GM19351 (cell line): ENCODE data around the gene SKI.
A peak's percentile ranks its signal among the peaks of the same experiment; 100 is the strongest.
"Not testable (repeated sequence)": the region's sequence is repeated elsewhere in the genome, so short reads cannot be mapped to it uniquely, and the experiment has no call there.

Source experiments
- ATAC-seq: cut with Tn5 transposase; IDR thresholded peaks from one replicate; pipeline ENCODE4 v1.9.1; 2021; ENCODE audit warnings: mild to moderate bottlenecking, moderate library complexity; ENCODE audit not compliant: unreplicated experiment

The SKI gene

DNA sequence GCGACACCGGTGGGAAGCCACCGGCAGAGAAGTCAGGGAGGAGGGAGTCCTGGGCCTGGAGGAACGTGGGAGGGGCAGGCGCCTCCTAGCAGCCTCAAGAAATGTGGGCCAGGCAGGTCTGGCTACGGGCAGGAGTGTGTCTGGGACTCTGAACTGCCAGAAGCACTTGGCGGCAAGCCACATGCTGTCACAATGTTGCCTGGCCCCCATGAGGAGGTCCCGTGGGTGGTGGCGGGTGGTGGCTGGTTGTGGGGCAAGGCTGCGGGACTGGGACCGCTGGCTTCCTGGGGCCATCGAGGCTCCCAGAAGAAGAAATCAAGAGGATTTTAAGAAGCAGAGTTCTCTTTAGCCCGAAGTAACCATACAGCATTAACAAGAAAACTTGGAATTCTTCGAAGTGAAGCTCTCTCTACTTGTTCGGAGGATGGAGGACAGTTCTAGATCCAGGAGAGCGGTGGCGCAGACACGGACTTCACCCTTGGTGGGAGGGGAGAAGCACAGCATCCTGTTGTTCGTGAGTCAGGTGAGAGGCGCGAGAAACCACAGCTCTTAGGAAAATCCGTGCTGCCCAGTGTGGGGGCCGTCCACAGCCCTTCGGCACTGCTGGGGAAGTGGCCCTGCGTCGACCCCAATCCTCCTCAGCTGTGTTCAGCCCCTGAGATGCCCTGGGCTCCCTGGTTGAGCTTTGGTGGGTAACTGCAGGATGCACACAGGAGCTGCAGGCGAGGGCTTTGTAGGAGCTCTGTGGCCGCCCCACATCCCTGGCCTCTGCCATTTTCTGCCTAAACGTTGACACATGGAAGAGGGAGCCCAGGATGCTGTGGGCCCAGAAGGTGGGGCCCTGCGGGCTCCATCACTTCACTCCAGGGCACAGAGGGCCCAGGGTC is 12.4 kb downstream of the SKI start:
- no peak for ATAC-seq

DNA sequence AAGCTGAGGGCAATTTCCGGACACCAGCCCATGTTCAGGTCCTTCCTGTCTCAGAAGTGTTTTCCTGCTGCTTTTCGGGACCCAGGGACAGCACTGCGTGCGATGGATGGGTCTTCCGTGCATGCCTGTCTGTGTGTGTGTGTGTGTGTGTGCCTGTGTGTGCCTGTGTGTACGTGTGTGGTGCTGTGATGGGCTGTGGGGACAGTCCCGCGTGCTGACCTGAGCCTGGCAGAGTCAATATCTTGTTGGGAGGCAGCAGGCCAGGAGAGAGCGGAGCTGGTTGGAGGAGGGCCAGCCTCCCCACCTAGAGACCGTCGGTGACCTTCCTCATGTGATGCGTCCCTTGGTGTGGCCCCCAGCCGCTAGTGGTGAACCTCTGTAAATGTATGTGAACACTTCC is 13.7 kb downstream of the SKI start:
- ATAC-seq, result no peak

DNA sequence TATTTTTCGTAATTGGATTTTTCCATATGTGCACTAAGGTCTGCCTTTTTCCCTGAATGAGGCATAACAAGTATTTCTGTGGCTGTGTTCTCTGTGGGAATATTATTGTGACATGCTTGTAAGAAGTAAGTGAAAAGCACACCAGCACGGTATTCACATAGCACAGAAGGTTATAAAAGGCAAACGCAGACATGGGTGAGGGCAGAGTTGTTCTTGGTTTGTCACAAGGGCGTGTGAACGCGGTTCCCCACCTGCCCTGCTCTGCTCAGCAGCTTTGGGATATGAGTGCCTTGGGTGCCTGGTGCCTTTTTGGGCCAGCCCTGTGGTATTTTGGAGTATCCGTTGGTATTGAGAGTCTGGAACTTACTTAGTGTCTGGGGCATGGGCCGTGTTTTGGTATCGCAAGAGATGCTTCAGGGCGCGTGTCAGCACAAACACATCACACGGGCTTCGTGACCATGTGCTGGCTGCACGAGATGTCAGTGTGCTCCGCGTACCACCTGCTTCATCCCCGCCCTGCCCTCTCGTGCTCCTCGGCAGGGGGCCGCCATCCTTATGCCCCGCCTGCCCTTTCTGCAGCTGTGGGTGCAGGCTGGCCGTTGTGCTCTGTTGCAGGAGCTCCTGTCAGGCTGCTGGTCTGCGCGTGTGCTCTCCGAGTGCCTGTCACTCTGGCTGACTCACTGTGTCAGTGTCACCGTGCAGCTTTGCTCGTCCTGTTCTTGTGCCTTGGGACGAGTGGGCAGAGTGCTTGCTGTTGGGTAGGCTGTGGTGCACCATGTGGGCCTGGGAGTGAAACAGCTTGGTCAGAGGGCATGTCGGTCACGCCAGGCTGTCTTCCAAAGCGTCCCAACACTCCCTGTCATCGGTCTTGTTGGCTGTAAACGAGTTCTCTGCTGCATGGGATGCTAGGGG is 15.0 kb downstream of the SKI start:
- no peak for ATAC-seq

DNA sequence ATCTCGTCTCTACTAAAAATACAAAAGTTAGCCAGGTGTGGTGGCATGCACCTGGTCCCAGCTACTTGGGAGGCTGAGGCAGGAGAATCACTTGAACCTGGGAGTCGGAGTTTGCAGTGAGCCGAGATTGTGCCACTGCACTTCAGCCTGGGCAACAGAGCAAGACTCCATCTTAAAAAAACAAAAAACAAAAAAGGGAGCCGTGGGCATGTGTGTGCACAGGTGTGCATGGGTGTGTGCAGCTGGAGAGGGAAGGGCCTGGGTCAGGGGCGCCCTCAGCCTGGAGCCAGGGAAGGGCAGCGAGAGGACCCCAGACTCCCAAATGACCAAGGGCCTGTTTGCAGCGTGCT is 18.9 kb downstream of the SKI start:
- ATAC-seq, result not testable (repeated sequence)

DNA sequence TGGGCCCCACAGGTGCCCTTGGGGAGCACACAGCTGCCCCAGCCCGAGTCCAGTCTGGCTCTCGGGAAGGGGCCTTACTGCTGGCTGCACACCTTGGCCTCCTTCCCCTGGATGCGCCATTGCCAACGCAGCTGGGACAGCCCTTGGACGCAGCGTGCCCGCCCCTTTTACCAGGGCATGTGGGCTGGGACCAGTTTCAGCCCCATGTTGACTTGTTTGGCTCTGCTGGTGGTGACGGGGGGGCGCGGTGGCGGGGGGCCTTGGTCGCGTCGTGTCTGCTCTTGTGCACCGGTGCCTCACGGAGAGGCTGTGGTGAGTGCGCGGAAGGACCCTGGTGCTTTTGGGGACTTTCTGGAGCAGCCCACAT is 19.6 kb downstream of the SKI start:
- ATAC-seq, result no peak

DNA sequence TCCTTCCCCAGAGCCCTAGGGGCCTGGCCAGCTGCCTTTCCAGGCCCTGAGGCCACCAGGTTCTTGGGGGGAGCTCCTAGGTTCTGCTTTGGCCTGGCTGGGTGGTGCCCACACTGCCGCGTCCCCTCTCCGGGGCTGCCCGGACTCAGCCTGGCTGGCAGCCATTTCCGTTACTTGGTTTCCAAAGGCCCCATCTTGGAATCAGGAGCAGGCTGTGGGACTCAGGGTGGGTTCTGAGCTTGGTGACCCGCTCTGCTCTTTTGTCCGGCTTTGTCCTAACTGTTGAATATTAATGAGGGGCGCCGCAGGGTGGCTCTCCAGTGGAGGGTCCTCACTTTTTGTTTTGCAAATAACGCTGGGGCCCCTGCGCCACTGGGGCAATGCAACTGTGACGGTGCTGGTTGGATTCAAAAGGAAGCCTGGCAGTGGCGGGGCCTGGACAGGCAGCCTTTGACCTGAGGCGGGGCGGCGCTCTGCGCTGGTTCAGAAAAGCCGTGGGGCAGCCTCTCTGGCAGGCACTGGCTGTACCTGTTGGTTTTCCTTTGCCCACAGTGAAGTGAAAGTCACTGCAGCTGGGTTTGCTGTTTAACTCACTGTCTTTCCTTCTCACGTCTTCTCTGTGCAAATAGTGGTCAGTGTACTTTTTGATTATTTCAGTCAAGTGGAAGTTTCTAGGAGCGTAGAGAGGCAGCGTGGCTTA is 20.2 kb downstream of the SKI start:
- ATAC-seq, result no peak

DNA sequence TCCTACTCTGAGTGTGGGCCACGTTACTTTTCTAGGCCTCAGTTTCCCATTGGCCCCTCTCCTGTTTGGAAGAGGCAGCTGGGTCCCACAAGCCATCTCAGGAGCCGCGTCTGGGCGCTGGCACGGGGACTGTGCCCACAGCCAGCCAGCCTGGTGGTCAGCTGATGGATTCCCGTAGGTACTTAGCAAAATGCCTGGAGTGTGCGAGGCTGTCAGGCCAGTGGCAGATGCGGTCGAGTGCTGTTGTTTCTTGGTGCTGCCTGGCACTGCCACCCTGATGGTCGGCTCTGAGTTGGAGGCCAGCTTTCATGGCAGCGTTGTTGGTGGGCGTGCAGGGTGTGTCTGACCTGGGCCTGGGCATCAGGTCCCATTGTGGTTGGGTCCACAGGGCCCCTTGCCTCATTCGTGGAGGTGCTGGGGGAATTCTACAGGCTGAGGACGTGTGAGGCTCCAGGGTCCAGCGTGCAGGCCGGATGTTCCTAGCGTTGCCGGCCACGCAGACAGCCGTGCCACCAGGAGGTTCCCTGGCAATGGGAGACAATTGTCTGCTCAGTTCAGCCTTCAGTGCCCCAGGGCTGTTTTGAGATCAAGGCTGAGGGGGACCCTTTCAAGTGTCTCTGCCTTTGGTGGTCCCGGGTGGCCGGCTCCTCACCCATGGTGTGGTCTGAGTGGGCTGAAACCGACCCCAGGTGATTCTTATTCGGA is 20.9 kb downstream of the SKI start:
- ATAC-seq, result no peak

DNA sequence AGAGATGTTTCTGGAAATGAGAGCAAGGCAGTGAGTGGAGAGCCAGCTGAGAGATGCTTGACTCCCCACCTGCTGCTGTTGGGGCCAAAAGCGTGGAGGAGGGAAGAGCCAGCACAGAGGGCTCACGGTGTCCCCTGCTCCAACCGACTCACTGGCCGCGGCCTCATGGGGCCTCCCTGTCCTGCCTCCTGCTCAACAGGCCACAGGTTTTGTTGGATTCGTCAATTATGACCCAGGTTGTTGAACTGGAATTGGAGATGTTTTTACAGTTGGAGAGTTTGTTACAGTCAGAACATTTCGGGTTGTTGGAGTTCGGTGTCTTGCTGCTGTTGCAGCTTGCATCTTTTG is 21.4 kb downstream of the SKI start:
- no peak for ATAC-seq

DNA sequence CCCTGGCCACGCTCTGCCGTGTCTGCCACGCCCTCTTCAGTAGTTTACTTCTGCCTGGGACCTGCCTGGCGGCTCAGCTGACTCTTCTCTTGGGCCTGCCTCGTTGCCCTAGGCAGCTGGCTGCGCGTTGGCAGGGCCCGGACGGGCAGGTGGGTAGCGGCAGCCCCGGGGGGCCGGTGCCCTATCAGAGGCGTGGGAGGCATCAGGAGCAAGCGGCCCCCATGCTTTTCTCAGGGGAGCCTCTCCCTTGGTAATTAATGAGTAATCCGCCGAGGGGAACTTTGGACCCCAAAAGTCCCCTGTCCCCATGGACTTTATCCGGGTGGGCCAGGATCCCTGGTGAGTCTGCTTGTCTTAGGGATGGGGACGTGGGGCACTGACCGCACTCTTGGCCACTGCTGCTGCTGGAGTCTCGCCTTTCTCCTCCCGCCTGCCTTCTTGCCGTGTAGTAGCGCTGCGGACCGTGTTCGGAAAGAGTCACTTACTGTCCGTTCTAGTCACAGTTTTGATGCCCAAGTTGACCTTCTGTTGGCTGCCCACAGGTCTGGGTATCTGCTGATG is 22.7 kb downstream of the SKI start:
- ATAC-seq, result no peak

DNA sequence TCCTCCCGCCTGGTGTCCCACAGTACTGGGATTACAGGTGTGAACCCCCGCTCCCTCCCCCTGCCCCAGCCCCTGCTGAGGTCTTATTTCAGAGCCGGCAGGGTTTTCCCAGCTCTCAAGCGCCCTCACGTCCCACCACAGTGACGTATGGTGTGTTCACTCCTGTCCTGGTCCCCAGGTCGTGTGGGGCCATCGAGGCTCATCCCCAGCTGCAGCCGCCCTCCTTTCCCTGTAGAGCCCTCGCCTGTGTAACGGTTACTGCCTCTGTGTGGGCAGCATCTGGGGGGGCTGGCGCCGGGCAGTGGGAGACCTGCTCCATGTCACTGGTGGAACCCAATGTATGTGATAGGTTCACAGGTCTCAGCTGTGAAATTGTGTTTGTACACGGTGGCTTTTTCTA is 23.2 kb downstream of the SKI start:
- no peak for ATAC-seq

DNA sequence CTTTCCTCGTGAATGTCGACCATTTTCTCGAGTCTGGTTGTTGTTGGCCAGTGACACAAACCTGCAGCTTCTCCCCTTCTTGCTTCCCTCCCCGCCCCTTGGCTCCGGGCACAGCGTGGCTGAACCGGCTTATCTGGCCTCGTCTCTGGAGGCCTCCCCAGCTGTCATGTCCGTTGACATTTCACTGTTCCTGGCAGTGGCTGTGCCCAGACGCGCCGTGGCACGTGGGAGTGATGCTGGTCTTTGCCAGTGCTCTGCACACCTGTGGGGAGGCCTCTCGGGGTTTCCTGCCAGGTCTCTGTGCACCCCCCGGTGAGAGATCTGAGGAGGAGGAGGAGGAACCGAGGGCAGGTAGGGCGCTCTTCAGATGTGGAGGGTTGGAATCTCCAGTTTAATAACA is 23.7 kb downstream of the SKI start:
- ATAC-seq, result no peak

DNA sequence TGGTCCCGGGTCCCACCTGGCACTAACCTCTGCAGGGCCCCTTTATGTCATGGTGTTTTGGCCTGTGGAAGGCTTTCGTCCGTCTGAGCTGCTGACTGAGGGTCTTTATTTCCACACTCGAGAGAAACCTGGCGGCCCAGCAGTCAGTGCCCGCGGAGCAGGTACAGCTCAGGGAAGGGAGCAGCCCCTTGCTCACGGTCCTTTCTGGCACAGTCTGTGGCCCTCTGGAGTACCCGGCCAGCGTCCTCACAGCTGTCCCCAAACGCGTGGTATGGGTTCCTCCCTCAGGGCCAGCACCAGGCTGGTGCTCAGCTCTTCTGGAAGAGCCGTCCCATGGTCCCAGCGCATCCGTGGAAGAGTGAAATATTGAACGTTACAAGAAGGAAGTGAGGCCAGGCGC is 24.3 kb downstream of the SKI start:
- ATAC-seq, result no peak

DNA sequence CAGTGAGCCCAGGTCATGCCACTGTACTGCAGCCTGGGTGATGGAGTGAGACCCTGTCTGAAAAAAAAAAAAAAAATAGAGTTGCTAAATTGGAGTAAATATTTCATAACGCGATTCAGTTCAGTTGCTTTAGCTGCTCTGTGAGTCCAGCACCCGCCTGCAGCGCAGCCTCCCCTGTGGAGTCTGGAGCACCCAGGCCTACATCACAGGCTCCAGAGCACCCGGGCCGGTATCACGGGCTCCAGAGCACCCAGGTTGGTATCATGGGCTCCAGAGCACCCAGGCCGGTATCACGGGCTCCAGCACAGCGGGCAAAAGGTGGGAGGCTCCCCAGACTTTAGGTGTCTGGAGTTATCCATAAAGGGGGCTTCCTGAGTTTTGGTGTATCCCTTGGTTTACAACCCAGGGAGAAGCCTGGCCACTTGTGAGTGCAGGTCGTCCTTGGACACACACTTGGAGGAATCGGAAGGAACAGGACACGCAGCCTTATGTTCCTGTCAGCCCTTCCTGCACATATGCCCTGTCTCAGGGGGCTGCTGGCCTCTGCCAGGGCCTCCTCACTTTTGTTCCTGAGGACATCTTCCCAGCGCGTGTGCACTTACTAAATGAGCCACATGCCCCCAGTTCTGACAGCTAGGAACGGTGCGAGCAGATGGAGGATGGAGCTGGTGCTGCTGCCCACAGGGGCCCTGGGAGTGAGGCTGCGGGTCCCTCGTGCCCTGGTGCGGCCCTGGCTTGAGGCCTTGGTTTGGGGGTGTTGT is 25.1 kb downstream of the SKI start:
- no peak for ATAC-seq

DNA sequence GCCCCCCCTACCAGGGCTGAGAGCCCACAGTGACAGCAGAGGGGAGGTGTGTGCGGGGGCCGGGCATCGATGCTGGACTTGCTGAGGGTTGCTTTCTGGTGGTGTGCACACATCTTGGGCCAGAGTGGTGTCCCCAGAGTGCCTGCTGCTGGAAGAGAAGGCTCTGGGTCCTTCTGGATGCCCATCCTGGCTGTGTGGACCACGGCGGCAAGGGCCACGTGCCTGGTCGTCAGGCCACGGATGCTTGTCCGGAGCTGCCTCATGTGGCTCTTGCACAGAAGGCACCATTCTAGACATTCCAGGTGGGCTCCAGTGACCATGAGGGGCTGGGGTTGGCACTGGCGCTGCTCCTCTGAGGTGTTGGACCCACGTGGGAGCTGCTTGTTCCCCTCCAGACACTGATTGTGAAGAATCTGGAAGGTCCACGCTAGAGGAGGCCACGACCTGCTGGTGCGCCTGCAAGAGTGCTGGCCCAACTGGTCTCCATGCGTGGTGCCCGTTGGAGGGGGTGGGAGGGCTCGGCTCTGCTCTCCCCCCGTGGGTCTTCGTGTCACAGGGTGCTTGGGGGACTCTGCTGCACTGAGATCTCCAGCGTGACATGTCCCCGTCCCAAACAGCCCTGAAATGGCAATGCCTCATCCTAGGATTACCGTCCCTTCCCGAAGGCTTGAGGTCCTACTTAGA is 25.8 kb downstream of the SKI start:
- no peak for ATAC-seq

DNA sequence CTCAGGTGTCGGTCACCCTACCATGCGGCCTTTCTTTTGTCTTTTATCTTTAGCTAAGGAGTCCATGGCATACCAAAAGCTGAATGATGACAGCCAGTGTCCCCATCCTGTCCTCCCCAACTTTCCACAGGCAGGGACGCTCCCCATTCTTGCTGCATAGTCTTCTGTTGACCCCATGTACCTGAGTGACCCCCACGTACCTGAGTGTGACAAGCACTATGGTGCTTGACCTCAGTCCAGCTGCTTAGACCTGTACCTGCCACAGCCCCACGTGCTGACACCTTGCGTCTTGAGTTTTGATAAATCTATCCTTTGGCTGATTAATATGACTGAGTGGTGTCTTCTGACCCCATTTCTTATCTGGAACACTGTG is 26.9 kb downstream of the SKI start:
- ATAC-seq, result no peak

DNA sequence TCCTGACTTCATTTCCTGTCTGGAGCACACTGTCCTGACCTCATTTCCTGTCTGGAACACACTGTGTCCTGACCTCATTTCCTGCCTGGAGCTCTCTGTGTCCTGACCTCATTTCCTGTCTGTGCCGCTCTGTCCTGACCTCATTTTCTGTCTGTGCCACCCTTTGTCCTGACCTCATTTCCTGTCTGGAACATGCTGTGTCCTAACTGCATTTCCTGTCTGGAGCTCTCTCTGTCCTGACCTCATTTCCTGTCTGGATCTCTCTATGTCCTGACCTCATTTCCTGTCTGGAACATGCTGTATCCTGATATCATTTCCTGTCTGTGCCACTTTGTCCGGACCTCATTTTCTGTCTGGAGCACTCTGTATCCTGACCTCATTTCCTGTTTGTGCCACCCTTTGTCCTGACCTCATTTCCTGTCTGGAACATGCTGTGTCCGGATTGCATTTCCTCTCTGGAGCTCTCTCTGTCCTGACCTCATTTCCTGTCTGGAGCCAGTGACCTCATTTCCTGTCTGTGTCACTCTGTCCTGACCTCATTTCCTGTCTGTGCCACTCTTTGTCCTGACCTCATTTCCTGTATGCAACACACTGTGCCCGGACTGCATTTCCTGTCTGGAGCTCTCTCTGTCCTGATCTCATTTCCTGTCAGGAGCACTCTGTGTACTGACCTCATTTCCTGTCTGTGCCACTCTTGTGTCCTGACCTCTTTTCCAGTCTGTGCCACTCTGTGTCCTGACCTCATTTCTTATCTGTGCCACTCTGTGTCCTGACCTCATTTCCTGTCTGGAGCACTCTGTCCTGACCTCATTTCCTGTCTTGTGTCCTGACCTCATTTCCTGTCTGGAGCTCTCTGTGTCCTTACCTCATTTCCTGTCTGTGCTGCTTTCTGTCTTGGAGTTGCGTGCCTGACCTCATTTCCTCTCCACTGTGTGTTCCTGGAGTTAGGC is 27.6 kb downstream of the SKI start:
- ATAC-seq, result peak; percentile 56

DNA sequence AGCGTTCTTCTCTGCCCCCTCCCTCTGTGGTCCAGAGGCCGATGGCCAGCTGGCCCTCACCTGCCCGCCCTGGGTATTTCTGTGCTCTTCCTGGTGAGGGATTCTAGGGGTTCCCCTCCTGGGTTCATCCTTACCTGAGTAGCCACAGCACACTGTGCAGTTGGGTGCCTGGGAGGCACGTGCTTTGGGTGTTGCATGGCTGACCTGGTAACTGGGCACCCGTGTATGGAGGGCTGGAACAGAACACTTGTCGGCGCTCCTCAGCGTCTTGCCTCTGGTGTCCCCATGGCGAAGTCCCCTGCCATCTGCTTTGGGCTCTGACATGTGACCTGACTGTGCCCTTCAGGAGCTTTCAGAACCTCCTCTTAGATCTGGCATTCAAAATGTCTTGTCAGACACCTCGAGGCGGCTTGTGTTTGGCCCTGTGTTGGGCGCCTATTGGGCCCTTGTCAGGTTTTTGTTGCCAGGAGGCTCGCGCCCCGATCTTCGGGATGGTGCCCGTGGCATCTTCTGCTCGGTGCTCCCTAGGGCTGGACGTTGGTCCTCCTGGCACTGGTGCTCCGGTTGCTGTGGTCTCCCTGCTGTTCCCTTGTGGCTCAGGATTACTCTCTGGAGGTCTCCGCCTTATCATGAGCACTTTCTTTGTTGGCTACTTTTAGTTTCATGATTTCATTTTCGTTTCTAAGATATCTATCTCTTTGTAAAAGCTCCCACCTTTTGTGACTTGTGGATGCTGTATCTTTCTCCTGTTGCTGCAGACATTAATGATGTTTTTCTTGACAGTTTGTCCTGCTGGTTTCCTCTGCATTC is 28.5 kb downstream of the SKI start:
- ATAC-seq, result no peak

DNA sequence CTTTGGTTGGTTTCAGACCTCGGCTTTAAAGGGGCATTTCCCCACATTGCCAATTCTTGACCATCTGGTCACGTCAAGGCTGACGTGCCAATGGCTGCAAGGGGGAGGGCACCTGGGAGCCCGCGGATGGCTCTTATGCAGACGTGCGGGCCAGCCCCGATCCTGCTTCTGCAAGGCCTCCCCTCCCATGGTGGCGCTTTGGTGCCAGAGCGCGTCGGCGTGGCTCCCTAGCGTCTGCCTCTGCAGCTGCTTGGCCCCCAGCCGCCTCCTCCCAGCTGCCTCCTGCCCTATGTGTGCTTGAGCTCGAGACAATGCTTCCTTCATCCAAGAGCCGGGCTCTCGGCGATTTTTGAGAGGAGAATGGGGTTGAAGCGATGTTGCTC is 29.1 kb downstream of the SKI start:
- no peak for ATAC-seq
